ENCODE results near the gene IWS1. TPM values are rescaled to one million over a fixed set of nuclear protein-coding genes. Genes with fewer than 3 reads are reported as not detected.
A peak's percentile ranks its signal among the peaks of the same experiment; 100 is the strongest.

Gene IWS1
- total RNA-seq, 1 experiment from 2014 or later = 46.6 TPM

GRCh38 chr2:127479866-127480743 is 46.2 kb downstream of the IWS1 start:
- no peaks in the 10 kb centered on the region for H3K9me3 ChIP-seq (ENCODE audit: control insufficient read depth in 1 of 2, insufficient read depth in 1 of 2, low read depth in 1 of 2, low read length in 2 of 2)
- ChIA-PET RAD21 (ENCODE audit: low non-redundant PET in 1 of 2, low total read pairs in 2 of 2, uncharacterized antibody in 2 of 2, unreplicated experiment in 2 of 2) (interaction anchor here (1.5 kb wide), 2 partner anchors 283 kb away, joined by 4 to 8 read pairs; no protein-coding TSS in a partner anchor), CTCF (interaction anchor here (0.6 to 3.6 kb wide), 11 partner anchors 13 to 283 kb away, joined by 3 to 48 read pairs (median 4); partner anchors contain the start of gene ERCC3), POLR2A (no interaction called here)
- H3K9me2 ChIP-seq (ENCODE audit: insufficient read depth) = no peaks in the 10 kb centered on the region
- no peak overlapping the region for H3K27ac ChIP-seq (ENCODE audit: low read depth, low read length)
- H2AFZ ChIP-seq (ENCODE audit: low read depth, low read length, poor library complexity, severe bottlenecking) = no peak overlapping the region
- H3K36me3 ChIP-seq (ENCODE audit: control insufficient read depth in 1 of 2, insufficient read depth in 2 of 2, low read length in 2 of 2) = peaks cover 18 to 23% of the 10 kb centered on the region in 2 experiments; a peak in 3 of 4 replicates
- no peaks in the 10 kb centered on the region for H3K27me3 ChIP-seq (ENCODE audit: insufficient read depth, low read length)
- intact Hi-C loops (cut with micrococcal nuclease) = loop anchor here (1.0 to 5.0 kb wide), 4 partner anchors 108 to 283 kb away; no protein-coding TSS in a partner anchor
- TF ChIP-seq TCF7L2 (IDR thresholded peaks at IDR 0.05; ENCODE audit: borderline replicate concordance, extremely low read depth, insufficient read depth, insufficient read length) (no peak), SIN3A (IDR thresholded peaks at IDR 0.05; ENCODE audit: low read depth) (0 out of 2 replicates have a peak, but pooled peaks have one; percentile 8)
- H3K4me1 ChIP-seq (ENCODE audit: control insufficient read depth in 1 of 2, insufficient read depth in 2 of 2, low read length in 2 of 2) = no peaks in the 10 kb centered on the region
- no peaks in the 10 kb centered on the region for H3K79me2 ChIP-seq (ENCODE audit: insufficient read depth, low read length)
- ATAC-seq = no peak
- no peak overlapping the region for H3K4me2 ChIP-seq (ENCODE audit: low read length)
- H3K4me3 ChIP-seq (replicated peaks in 1 of 2; ENCODE audit: low read depth in 1 of 2, low read length in 2 of 2) = no peak overlapping the region
- no peak overlapping the region for H3K9ac ChIP-seq (ENCODE audit: low read length)
- no TSS peak for BruUV-seq (replicated peaks)
- no peak for DNase-seq (ENCODE audit: low read depth, low spot score)
- H4K20me1 ChIP-seq (ENCODE audit: insufficient read depth) = 0 out of 2 replicates have a peak, but pooled peaks cover 4% of the 10 kb centered on the region

- Histone ChIP-seq H3K4me1 (ENCODE audit: control insufficient read depth in 1 of 2, insufficient read depth in 2 of 2, low read length in 2 of 2) (no peaks in the 10 kb centered on the region), H3K9me3 (ENCODE audit: control insufficient read depth in 1 of 2, insufficient read depth in 1 of 2, low read depth in 1 of 2, low read length in 2 of 2) (no peaks in the 10 kb centered on the region), H3K4me2 (ENCODE audit: low read length) (no peak overlapping the region), H3K9me2 (ENCODE audit: insufficient read depth) (no peaks in the 10 kb centered on the region), H3K79me2 (ENCODE audit: insufficient read depth, low read length) (no peaks in the 10 kb centered on the region), H3K4me3 (replicated peaks in 1 of 2; ENCODE audit: low read depth in 1 of 2, low read length in 2 of 2) (no peak overlapping the region), H3K27me3 (ENCODE audit: insufficient read depth, low read length) (no peaks in the 10 kb centered on the region), H2AFZ (ENCODE audit: low read depth, low read length, poor library complexity, severe bottlenecking) (no peak overlapping the region), H4K20me1 (ENCODE audit: insufficient read depth) (0 out of 2 replicates have a peak, but pooled peaks cover 4% of the 10 kb centered on the region), H3K36me3 (ENCODE audit: control insufficient read depth in 1 of 2, insufficient read depth in 2 of 2, low read length in 2 of 2) (peaks cover 18% of the 10 kb centered on the region in 2 experiments; a peak in 3 of 4 replicates), H3K9ac (ENCODE audit: low read length) (no peak overlapping the region), H3K27ac (ENCODE audit: low read depth, low read length) (no peak overlapping the region)
- DNase-seq (ENCODE audit: low read depth, low spot score) = peak; percentile 34
- intact Hi-C loops (cut with micrococcal nuclease) = loop anchor here (1.0 to 5.0 kb wide), 4 partner anchors 107 to 282 kb away; no protein-coding TSS in a partner anchor
- CTCF ChIA-PET = interaction anchor here (0.6 to 3.6 kb wide), 14 partner anchors 11 to 282 kb away, joined by 3 to 48 read pairs (median 4); partner anchors contain the start of gene ERCC3
- TSS peak; percentile 18 for BruUV-seq (replicated peaks)
- RAD21 ChIA-PET (ENCODE audit: low non-redundant PET in 1 of 2, low total read pairs in 2 of 2, uncharacterized antibody in 2 of 2, unreplicated experiment in 2 of 2) = interaction anchor here (1.1 to 1.5 kb wide), 3 partner anchors 155 to 282 kb away, joined by 3 to 8 read pairs (median 4); no protein-coding TSS in a partner anchor
- peak; percentile 86 for ATAC-seq
- POLR2A ChIA-PET = no interaction called here
- TF ChIP-seq FOSL1 (IDR thresholded peaks at IDR 0.05; ENCODE audit: low read depth) = no peak
- no peak for TF ChIP-seq TCF7L2 (IDR thresholded peaks at IDR 0.05; ENCODE audit: borderline replicate concordance, extremely low read depth, insufficient read depth, insufficient read length)
- no peak for TF ChIP-seq REST (IDR thresholded peaks at IDR 0.05; ENCODE audit: low read depth)
- no peak for TF ChIP-seq CBX3 (IDR thresholded peaks at IDR 0.05; ENCODE audit: low read depth)
- no peak for TF ChIP-seq MAX (IDR thresholded peaks at IDR 0.05)
- no peak for TF ChIP-seq EZH2 (IDR thresholded peaks at IDR 0.05)
- TF ChIP-seq EZH2phosphoT487 (IDR thresholded peaks at IDR 0.05; ENCODE audit: borderline replicate concordance) = no peak
- TF ChIP-seq ATF3 (IDR thresholded peaks at IDR 0.05) = no peak
- TF ChIP-seq SRF (IDR thresholded peaks at IDR 0.05; ENCODE audit: low read depth) = no peak
- no peak for TF ChIP-seq ZNF274 (IDR thresholded peaks at IDR 0.05; ENCODE audit: low read depth, low read length)
- no peak for TF ChIP-seq ELF1 (IDR thresholded peaks at IDR 0.05; ENCODE audit: borderline replicate concordance, low read depth)
- TF ChIP-seq SIN3A (IDR thresholded peaks at IDR 0.05; ENCODE audit: low read depth) = peak; percentile 33; the same call in 1 of the 2 replicates
- 0 out of 2 replicates have a peak, but pooled peaks have one; percentile 29 for TF ChIP-seq POLR2AphosphoS5 (IDR thresholded peaks at IDR 0.05; ENCODE audit: low read depth, low read length)
Observed at GRCh38 chr2:127479219-127479825, 47.0 kb downstream of the IWS1 start.

All from HCT116 (cell line).